ENCODE data around the gene GARIN5B. TPM values are rescaled to one million over a fixed set of nuclear protein-coding genes. Genes with fewer than 3 reads are reported as not detected.

GARIN5B gene
- total and polyA plus RNA-seq, 2 of the 8 experiments (the other 6 are each of a cell fraction or from before 2014, with no cell fraction given): 0.03 TPM; not detected in 1

- H2BK5ac ChIP-seq (ENCODE audit: low read depth, low read length): peak overlapping the region; percentile 97
- peaks cover 0 to 4% (median 1%) of the 10 kb centered on the region in 4 experiments; a peak in 2 of 7 replicates for H3K27me3 ChIP-seq (replicated peaks in 1 of 4; ENCODE audit: control insufficient read depth in 3 of 4, extremely low read depth in 1 of 4, insufficient read depth in 3 of 4, low read length in 3 of 4)
- H3K4ac ChIP-seq (replicated peaks; ENCODE audit: insufficient read length, low read depth, low read length): peak overlapping the region; percentile 94
- peak overlapping the region; percentile 88 to 99 for H3K4me2 ChIP-seq (ENCODE audit: insufficient read depth in 1 of 2, low read depth in 2 of 2, low read length in 2 of 2)
- H3K23ac ChIP-seq (ENCODE audit: insufficient read length): no peak overlapping the region
- peak overlapping the region; percentile 98 for H4K5ac ChIP-seq (ENCODE audit: insufficient read length, low read depth, low read length)
- peak overlapping the region; percentile 99 for H3K18ac ChIP-seq (ENCODE audit: extremely low read depth, low read length)
- peaks cover 23 to 24% of the 10 kb centered on the region in 2 experiments for H4K20me1 ChIP-seq (replicated peaks in 1 of 2; ENCODE audit: control insufficient read depth in 1 of 2, insufficient read depth in 2 of 2, low read length in 2 of 2)
- 1% methylated on average over 36 of the region's 72 CpGs; no CpG with 5 or more reads in 1 of the 2 experiments for WGBS, 2 experiments (ENCODE audit: extremely low coverage in 1 of 2, insufficient coverage in 1 of 2, insufficient read length in 1 of 2, insufficient replicate concordance in 2 of 2, low coverage in 1 of 2, low lambda C conversion rate in 2 of 2, missing lambda C conversion rate in 1 of 2)
- peaks cover 15% of the 10 kb centered on the region for H3K79me1 ChIP-seq (ENCODE audit: low read depth, low read length)
- H2BK15ac ChIP-seq (ENCODE audit: low read length): peak overlapping the region; percentile 97
- H4K8ac ChIP-seq (ENCODE audit: extremely low read depth, insufficient read depth, low read length): peak overlapping the region; percentile 97; the same call in 1 of the 2 replicates
- DNase-seq (ENCODE audit: low read depth in 1 of 2, low spot score in 2 of 2) (peak; percentile 96), FAIRE-seq (peak; percentile 55)
- peak overlapping the region; percentile 95 for H2AK5ac ChIP-seq (ENCODE audit: low read depth, low read length)
- peak overlapping the region; percentile 75; the same call in 1 of the 2 replicates for H2AFZ ChIP-seq (ENCODE audit: low read length)
- H3K79me2 ChIP-seq (ENCODE audit: control insufficient read depth in 1 of 2, insufficient read depth in 2 of 2, low read length in 2 of 2): peaks cover 12 to 32% of the 10 kb centered on the region in 2 experiments
- H3K56ac ChIP-seq (replicated peaks; ENCODE audit: insufficient read length, low read depth, low read length): peak overlapping the region; percentile 62
- peak overlapping the region; percentile 38 to 98 (median 72) for H3K4me3 ChIP-seq (ENCODE audit: extremely low read depth in 1 of 4, insufficient read depth in 2 of 4, low read depth in 3 of 4, low read length in 4 of 4)
- peak overlapping the region; percentile 93 for H2BK120ac ChIP-seq (replicated peaks; ENCODE audit: low read depth, low read length)
- H2BK20ac ChIP-seq (ENCODE audit: low read length): peak overlapping the region; percentile 92; the same call in 1 of the 2 replicates
- peak overlapping the region; percentile 64 for H2BK12ac ChIP-seq (ENCODE audit: low read depth, low read length)
- peak overlapping the region; percentile 94 for H3K27ac ChIP-seq (ENCODE audit: low read depth, low read length)
- H3K9ac ChIP-seq (replicated peaks in 1 of 4; ENCODE audit: extremely low read depth in 1 of 4, low read depth in 3 of 4, low read length in 3 of 4): peak overlapping the region; percentile 78 to 86 (median 84)
- H3K36me3 ChIP-seq (ENCODE audit: control insufficient read depth in 2 of 4, insufficient read depth in 4 of 4, low read length in 3 of 4): peaks cover 12 to 38% (median 28%) of the 10 kb centered on the region in 4 experiments
- no peak overlapping the region for H3K14ac ChIP-seq (ENCODE audit: insufficient read length)
- CTCF ChIA-PET (ENCODE audit: partially characterized antibody): interaction anchor here (1.3 to 2.2 kb wide), 3 partner anchors 10 to 96 kb away, joined by 7 to 8 read pairs (median 7); partner anchors contain the start of gene TMEM238
- no peaks in the 10 kb centered on the region; a peak in 1 of 4 replicates for H3K9me3 ChIP-seq (ENCODE audit: insufficient read depth in 2 of 2, low read depth in 1 of 2, low read length in 1 of 2)
- POLR2A ChIA-PET (ENCODE audit: partially characterized antibody): interaction anchor here (0.6 to 34.6 kb wide), 74 partner anchors 5 to 332 kb away, joined by 3 to 874 read pairs (median 5); partner anchors contain the start of genes C19orf85, DNAAF3, EPS8L1 and FIZ1
- peaks cover 13% of the 10 kb centered on the region for H3K23me2 ChIP-seq (ENCODE audit: low read depth, low read length)
- peaks cover 0 to 20% (median 13%) of the 10 kb centered on the region in 4 experiments; a peak in 6 of 7 replicates for H3K4me1 ChIP-seq (replicated peaks in 1 of 4; ENCODE audit: control insufficient read depth in 3 of 4, insufficient read depth in 4 of 4, low read length in 3 of 4)
- H4K91ac ChIP-seq (replicated peaks; ENCODE audit: insufficient read length, low read length): peak overlapping the region; percentile 100
- no peak for TF ChIP-seq BRCA1 (IDR thresholded peaks at IDR 0.05; ENCODE audit: low read depth, low read length)
- TF ChIP-seq MAFK (IDR thresholded peaks at IDR 0.05; ENCODE audit: low read depth, low read length): no peak
- TF ChIP-seq MAX (IDR thresholded peaks at IDR 0.05): peak; percentile 93
- TF ChIP-seq FOSL1 (IDR thresholded peaks at IDR 0.05; ENCODE audit: insufficient read depth, low read depth, low read length): no peak
- no peak for TF ChIP-seq POU5F1 (IDR thresholded peaks at IDR 0.05; ENCODE audit: low read depth, low read length)
- no peak for TF ChIP-seq ASH2L (IDR thresholded peaks at IDR 0.05; ENCODE audit: low read length)
- no peak for TF ChIP-seq SIX5 (IDR thresholded peaks at IDR 0.05; ENCODE audit: low read depth, low read length)
- peak; percentile 24; the same call in 1 of the 2 replicates for TF ChIP-seq JUND (IDR thresholded peaks at IDR 0.05; ENCODE audit: low read length)
- no peak for TF ChIP-seq EZH2 (IDR thresholded peaks at IDR 0.05; ENCODE audit: low read depth, low read length, severe bottlenecking)
- TF ChIP-seq SAP30 (IDR thresholded peaks at IDR 0.05; ENCODE audit: insufficient read depth, insufficient replicate concordance, low read length): no peak
- TF ChIP-seq GTF2F1 (IDR thresholded peaks at IDR 0.05; ENCODE audit: borderline replicate concordance, low read depth, low read length): peak; percentile 99
Observed at GRCh38 chr19:55407800-55408532, 44.9 kb upstream of the GARIN5B start.

Measured in H1 (cell line).